Peyer's patch (tissue), 4 donors: Measurements from ENCODE around the gene HSP90AA1.

Source experiments
- POLR2A ChIP-seq, 2 donors: fragments of 450-650 bp; IDR thresholded peaks; one replicate each; pipeline ENCODE4 v1.5.1; 2017; ENCODE audit warnings: antibody characterized with exemption in 2 of 2, mild to moderate bottlenecking in 2 of 2, moderate library complexity in 2 of 2
- TF ChIP-seq, protein P1 (sequence below), 6 experiments: fragments of 450-650 bp in 4 of 6; fragments of 200-600 bp in 2 of 6; sonication (generic) in 1 of 6; IDR thresholded peaks; one replicate each; pipeline ENCODE4 v1.5.1; 2017 to 2019; ENCODE audit warnings: antibody characterized with exemption in 6 of 6, mild to moderate bottlenecking in 3 of 6, moderate library complexity in 1 of 6

DNA sequence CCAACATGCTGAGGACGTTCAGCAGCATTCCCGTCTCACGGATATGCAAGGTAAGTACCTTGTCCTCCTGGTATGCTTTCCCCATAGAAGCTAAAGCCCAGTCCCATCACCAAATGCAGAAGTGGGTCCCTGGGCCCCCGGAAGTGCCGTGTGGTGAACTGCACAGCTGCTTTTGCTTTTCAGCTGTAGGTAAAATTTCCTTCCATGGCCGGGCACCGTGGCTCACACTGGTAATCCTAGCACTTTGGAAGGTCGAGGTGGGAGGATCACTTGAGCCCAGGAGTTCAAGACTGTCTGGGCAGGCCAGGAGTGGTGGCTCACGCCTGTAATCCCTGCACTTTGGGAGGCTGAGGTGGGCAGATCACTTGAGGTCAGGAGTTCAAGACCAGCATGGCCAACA is 44.1 kb downstream of the HSP90AA1 start:
- no peak for TF ChIP-seq POLR2A (IDR thresholded peaks at IDR 0.05)
- TF ChIP-seq, protein P1, sequence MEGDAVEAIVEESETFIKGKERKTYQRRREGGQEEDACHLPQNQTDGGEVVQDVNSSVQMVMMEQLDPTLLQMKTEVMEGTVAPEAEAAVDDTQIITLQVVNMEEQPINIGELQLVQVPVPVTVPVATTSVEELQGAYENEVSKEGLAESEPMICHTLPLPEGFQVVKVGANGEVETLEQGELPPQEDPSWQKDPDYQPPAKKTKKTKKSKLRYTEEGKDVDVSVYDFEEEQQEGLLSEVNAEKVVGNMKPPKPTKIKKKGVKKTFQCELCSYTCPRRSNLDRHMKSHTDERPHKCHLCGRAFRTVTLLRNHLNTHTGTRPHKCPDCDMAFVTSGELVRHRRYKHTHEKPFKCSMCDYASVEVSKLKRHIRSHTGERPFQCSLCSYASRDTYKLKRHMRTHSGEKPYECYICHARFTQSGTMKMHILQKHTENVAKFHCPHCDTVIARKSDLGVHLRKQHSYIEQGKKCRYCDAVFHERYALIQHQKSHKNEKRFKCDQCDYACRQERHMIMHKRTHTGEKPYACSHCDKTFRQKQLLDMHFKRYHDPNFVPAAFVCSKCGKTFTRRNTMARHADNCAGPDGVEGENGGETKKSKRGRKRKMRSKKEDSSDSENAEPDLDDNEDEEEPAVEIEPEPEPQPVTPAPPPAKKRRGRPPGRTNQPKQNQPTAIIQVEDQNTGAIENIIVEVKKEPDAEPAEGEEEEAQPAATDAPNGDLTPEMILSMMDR (IDR thresholded peaks at IDR 0.05) = no peak
